GM12874 (cell line): ENCODE data around the gene CFAP299.

Experiments
- TF ChIP-seq, protein P1 (sequence below): IDR thresholded peaks from 2 replicates; pipeline ENCODE4 v1.5.1; 2011; ENCODE audit warnings: low read depth, mild to moderate bottlenecking, control low read depth, low read length, moderate library complexity; ENCODE audit not compliant: insufficient read depth

The CFAP299 gene

DNA sequence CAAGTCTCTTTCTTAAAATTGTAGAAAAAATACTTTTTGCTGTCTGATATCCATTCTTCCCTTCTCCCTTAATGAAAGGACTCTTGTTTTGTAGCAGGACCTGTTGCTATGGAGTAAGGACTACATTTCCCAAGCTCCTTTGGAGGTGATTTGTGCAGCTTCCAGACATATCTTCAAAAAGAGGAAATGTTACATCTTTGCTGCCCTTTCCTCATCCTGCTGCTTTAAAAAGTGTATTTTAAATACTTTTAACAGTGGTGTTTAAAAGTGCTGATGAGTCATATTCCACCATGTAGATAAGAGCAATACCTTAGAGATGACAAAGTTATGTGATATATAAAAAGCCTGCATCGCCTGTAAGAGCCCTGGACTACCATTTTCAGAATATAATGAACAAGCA is 98.7 kb downstream of the CFAP299 start:
- TF ChIP-seq, protein P1, sequence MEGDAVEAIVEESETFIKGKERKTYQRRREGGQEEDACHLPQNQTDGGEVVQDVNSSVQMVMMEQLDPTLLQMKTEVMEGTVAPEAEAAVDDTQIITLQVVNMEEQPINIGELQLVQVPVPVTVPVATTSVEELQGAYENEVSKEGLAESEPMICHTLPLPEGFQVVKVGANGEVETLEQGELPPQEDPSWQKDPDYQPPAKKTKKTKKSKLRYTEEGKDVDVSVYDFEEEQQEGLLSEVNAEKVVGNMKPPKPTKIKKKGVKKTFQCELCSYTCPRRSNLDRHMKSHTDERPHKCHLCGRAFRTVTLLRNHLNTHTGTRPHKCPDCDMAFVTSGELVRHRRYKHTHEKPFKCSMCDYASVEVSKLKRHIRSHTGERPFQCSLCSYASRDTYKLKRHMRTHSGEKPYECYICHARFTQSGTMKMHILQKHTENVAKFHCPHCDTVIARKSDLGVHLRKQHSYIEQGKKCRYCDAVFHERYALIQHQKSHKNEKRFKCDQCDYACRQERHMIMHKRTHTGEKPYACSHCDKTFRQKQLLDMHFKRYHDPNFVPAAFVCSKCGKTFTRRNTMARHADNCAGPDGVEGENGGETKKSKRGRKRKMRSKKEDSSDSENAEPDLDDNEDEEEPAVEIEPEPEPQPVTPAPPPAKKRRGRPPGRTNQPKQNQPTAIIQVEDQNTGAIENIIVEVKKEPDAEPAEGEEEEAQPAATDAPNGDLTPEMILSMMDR, result no peak

DNA sequence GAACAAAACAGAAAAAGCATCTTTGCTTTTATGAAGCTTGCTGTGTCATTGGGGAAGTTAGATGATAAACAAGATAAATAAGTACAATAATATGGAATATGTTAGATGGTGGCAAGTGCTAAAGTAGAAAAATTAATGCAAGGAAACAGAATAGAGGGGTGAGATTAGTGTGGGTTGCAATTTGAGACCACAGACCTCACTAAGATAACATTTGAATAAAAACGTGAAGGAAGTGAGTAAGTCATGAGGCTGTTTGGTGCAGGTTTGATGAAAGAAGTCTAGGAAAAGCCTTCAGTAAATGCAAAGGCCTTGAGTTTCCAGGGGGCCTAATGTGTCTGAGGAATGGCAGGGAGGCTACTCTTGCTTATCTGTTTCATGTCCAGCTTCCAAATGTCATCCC is 102.5 kb downstream of the CFAP299 start:
- TF ChIP-seq, protein P1, result no peak

GRCh38 chr4:80446248-80446647 is 110.7 kb downstream of the CFAP299 start:
- TF ChIP-seq, protein P1, result no peak

DNA sequence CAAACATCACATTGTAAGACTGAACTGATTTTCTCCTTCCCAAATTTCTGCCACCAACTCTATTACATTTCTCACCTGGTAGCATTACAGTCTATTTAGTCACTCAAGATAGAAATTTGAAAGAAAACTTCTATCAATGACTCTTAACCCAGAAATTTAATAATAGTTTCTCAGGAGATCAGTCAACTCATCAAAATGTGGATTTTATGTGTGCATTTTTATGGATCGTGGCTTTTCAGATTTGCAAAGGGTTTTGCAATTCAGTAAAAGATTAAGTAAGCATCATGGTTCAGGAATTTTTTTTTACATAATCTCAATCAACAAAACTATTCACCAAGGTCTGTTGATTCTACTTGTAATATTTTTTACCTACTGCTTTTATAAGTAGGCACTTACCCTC is 111.1 kb downstream of the CFAP299 start:
- TF ChIP-seq, protein P1, result no peak

DNA sequence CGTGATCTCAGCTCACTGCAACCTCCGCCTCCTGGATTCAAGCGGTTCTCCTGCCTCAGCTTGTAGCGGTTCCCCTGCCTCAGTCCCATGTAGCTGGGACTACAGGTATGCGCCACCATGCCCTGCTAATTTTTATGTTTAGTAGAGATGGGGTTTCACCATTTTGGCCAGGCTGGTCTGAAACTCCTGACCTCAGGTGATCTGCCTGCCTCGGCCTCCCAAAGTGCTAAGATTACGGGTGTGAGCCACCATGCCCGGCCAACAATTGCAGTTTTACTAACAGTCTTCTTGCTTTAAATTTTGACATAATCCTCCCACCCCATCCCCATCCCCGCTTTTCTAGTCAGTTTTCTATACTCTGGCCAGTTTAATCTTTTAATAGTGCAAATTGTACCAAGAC is 112.0 kb downstream of the CFAP299 start:
- TF ChIP-seq, protein P1, result no peak

DNA sequence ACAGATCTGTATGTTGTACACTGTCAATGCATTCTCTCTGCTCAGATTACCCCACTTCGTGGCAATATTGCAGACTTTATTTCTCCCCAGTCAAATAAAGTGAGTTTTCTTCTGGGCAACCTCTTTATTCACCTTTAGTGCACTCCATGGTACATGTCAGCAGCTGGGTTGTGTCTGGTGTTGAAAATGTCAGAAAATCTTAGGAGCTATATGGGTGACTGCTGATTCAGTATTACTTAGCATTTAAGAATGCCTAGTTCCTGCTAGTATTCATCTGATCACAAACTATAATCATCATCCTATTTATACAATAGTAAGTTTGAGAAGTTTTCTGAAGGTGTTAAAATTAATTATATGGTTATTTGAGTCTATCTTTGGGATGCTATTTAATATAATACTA is 112.5 kb downstream of the CFAP299 start:
- TF ChIP-seq, protein P1, result no peak

GRCh38 chr4:80452055-80452454 is 116.5 kb downstream of the CFAP299 start:
- TF ChIP-seq, protein P1, result no peak

DNA sequence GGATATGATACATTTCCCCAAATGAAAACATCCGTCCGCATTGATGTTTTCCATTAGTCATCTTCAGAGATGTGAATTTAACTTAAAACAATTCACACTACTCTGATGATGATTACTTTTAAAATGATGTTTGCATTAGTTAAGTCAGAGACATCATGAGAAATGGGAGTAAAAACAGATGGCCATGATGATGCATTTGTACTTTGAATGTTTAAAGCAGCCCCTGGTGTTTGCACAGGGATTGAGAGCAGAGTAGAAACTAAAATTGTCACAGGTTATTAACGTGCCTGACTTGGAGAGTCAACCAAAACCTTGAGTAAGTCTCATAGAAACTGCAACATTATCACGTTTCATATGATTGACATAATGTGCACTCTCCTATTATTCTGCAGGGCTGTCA is 117.2 kb downstream of the CFAP299 start:
- TF ChIP-seq, protein P1, result no peak
